Measurements from ENCODE around the gene HM13. TPM values are rescaled to one million over a fixed set of nuclear protein-coding genes. Genes with fewer than 3 reads are reported as not detected.
"Not testable (repeated sequence)": the region's sequence is repeated elsewhere in the genome, so short reads cannot be mapped to it uniquely, and the experiment has no call there.

The HM13 gene
- total and polyA plus RNA-seq, 2 of the 4 experiments (the other 2 are of a cell fraction): 53.2 to 203 TPM

DNA sequence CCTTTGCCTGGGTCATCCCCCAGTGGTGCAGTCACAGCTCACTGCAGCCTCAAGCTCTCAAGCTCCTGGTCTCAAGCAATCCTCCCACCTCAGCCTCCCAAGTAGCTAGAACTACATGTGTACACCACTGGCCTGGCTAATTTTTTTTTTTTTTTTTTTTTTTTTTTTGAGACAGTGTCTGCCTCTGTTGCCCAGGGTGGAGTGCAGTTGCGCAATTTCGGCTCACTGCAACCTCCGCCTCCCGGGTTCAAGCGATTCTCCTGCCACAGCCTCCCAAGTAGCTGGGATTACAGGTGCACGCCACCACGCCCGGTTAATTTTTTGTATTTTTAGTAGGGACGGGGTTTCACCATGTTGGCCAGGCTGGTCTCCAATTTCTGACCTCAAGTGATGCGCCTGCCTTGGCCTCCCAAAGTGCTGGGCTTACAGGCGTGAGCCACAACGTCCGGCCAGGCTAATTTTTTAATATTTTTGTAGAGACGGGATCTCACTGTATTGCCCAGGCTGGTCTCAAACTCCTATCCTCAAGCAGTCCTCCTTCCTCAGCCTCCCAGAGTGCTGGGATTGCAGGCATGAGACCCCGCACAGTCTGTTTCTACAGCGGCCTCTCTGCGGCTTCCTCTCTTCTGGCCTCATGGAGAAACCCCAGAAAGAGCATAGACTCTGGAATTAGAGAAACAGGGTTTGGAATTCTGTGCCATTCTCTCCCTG, 65.9 kb downstream of the HM13 start:
- CTCF ChIA-PET: interaction anchor here (0.6 kb wide), 1 partner anchor 11 kb away, joined by 3 read pairs; no protein-coding TSS in a partner anchor
- DNase-seq; H2BK5ac ChIP-seq (ENCODE audit: low read depth, low read length, poor library complexity, severe bottlenecking); H3K9me3 ChIP-seq (ENCODE audit: control insufficient read depth, insufficient read depth, low read length); H4K20me1 ChIP-seq (ENCODE audit: insufficient read depth, low read length); POLR2A ChIA-PET (ENCODE audit: unreplicated experiment); H3K4me3 ChIP-seq (ENCODE audit: insufficient read depth, low read depth, low read length); H2AFZ ChIP-seq (replicated peaks; ENCODE audit: low read length, poor library complexity); H2BK120ac ChIP-seq (ENCODE audit: low read depth, low read length); H3K23ac ChIP-seq (ENCODE audit: low read depth, low read length); H4K91ac ChIP-seq (ENCODE audit: insufficient read depth, low read depth, low read length); H3K4ac ChIP-seq (ENCODE audit: low read depth, low read length); H3K14ac ChIP-seq (replicated peaks; ENCODE audit: low read depth, low read length); H3K9ac ChIP-seq (ENCODE audit: low read depth, low read length); H2BK15ac ChIP-seq (ENCODE audit: low read depth, low read length); H3K27me3 ChIP-seq (ENCODE audit: control insufficient read depth, insufficient read depth, low read length); dilution Hi-C loops (cut with HindIII; ENCODE audit: low sequenced_read_pairs, unreplicated experiment); H3K36me3 ChIP-seq (ENCODE audit: control insufficient read depth, insufficient read depth, low read length); H4K5ac ChIP-seq (ENCODE audit: low read depth, low read length); H2BK20ac ChIP-seq (ENCODE audit: low read depth, low read length); BruUV-seq (replicated peaks); H3K9me1 ChIP-seq (ENCODE audit: insufficient read depth, low read length); H4K8ac ChIP-seq (ENCODE audit: low read depth in 2 of 2, low read length in 2 of 2); intact Hi-C loops (cut with micrococcal nuclease); H3K4me2 ChIP-seq (ENCODE audit: low read depth, low read length); H3K18ac ChIP-seq (ENCODE audit: low read depth, low read length); H3K27ac ChIP-seq (ENCODE audit: insufficient read depth, low read length); in situ Hi-C loops (cut with MboI; ENCODE audit: low sequenced_read_pairs); H3K56ac ChIP-seq (ENCODE audit: extremely low read depth, insufficient read depth, low read length); H2AK9ac ChIP-seq (replicated peaks; ENCODE audit: low read depth, low read length, poor library complexity); H3K79me1 ChIP-seq (ENCODE audit: low read depth in 1 of 2, low read length in 2 of 2); H2AK5ac ChIP-seq (ENCODE audit: low read depth, low read length); ATAC-seq (ENCODE audit: low read depth); H3K4me1 ChIP-seq (ENCODE audit: control insufficient read depth, insufficient read depth, low read length): not testable (repeated sequence)
- TF ChIP-seq CEBPB (IDR thresholded peaks at IDR 0.05; ENCODE audit: low read depth, low read length): peak; percentile 39; the same call in 1 of the 2 replicates
- WGBS, 2 experiments (ENCODE audit: extremely low coverage in 2 of 2, insufficient read length in 1 of 2): 100% methylated on average over 2 of the region's 17 CpGs; no CpG with 5 or more reads in 1 of the 2 experiments

Measured in IMR-90 (cell line).